HEK293 (cell line): ENCODE data around the gene EYS.

Experiments used
- CTCF ChIA-PET: fragments of 350-600 bp; formaldehyde crosslinking; extraction: SDS; loops from one replicate; lab custom pipeline; 2021; ENCODE audit warnings: antibody characterized with exemption; lab: Yijun Ruan, JAX
- POLR2A ChIA-PET: fragments of 300-600 bp; formaldehyde crosslinking; extraction: SDS; loops from one replicate; lab custom pipeline; 2020; ENCODE audit warnings: antibody characterized with exemption, inconsistent platforms; lab: Yijun Ruan, JAX
- H3K27ac ChIP-seq: fragments of 200-500 bp; sonication (Bioruptor generic); 2 replicates; pipeline ENCODE4 v1.5.1; 2014; ENCODE audit warnings: low read depth, low read length, control low read depth, inconsistent platforms; ENCODE audit errors: extremely low read depth
- H3K36me3 ChIP-seq, 2 experiments: fragments of 200-500 bp in 1 of 2; sonication (Bioruptor generic) in 1 of 2; 1 replicate in 1 of 2; 2 replicates in 1 of 2; pipeline ENCODE4 v1.5.1; 2014 to 2017; ENCODE audit warnings: inconsistent platforms in 2 of 2, low read length in 2 of 2; ENCODE audit not compliant: control insufficient read depth in 2 of 2, insufficient read depth in 1 of 2
- H3K4me1 ChIP-seq: fragments of 200-500 bp; sonication (Bioruptor generic); 2 replicates; pipeline ENCODE4 v1.5.1; 2014; ENCODE audit warnings: mild to moderate bottlenecking, low read length, inconsistent platforms; ENCODE audit not compliant: control insufficient read depth, insufficient read depth
- H3K4me3 ChIP-seq: 2 replicates; pipeline ENCODE4 v1.5.1; 2011; ENCODE audit warnings: low read depth, mild to moderate bottlenecking, control low read depth, low read length, moderate library complexity
- H3K9me3 ChIP-seq: fragments of 200-500 bp; sonication (Bioruptor generic); 2 replicates; pipeline ENCODE4 v1.5.1; 2014; ENCODE audit warnings: low read depth, low read length, inconsistent platforms; ENCODE audit not compliant: control insufficient read depth, insufficient read depth
- IKZF3 ChIP-seq: fragments of 450-650 bp; IDR thresholded peaks from 2 replicates; pipeline ENCODE4 v1.5.0; 2018; ENCODE audit warnings: missing biosample characterization, mild to moderate bottlenecking, missing genetic modification characterization, moderate library complexity
- ZFP69B ChIP-seq: fragments of 450-650 bp; formaldehyde crosslinking; IDR thresholded peaks from 2 replicates; pipeline ENCODE4 v1.5.1; 2016; ENCODE audit warnings: missing biosample characterization, missing genetic modification characterization
- ZNF155 ChIP-seq: fragments of 450-650 bp; formaldehyde crosslinking; IDR thresholded peaks from 2 replicates; pipeline ENCODE4 v1.5.1; 2016; ENCODE audit warnings: missing biosample characterization, missing genetic modification characterization
- ZNF157 ChIP-seq: fragments of 450-650 bp; formaldehyde crosslinking; IDR thresholded peaks from 2 replicates; pipeline ENCODE4 v1.5.1; 2016; ENCODE audit warnings: missing biosample characterization, missing genetic modification characterization
- ZNF202 ChIP-seq: fragments of 450-650 bp; formaldehyde crosslinking; IDR thresholded peaks from 2 replicates; pipeline ENCODE4 v1.5.1; 2016; ENCODE audit warnings: missing biosample characterization, missing genetic modification characterization, borderline replicate concordance
- ZNF211 ChIP-seq: fragments of 450-650 bp; formaldehyde crosslinking; IDR thresholded peaks from 2 replicates; pipeline ENCODE4 v1.5.1; 2016; ENCODE audit warnings: low read depth, missing biosample characterization, missing genetic modification characterization
- ZNF302 ChIP-seq: fragments of 450-650 bp; formaldehyde crosslinking; IDR thresholded peaks from 2 replicates; pipeline ENCODE4 v1.5.1; 2016; ENCODE audit warnings: missing biosample characterization, missing genetic modification characterization, low read depth
- ZNF664 ChIP-seq: fragments of 450-650 bp; formaldehyde crosslinking; IDR thresholded peaks from 2 replicates; pipeline ENCODE4 v1.5.1; 2016; ENCODE audit warnings: missing biosample characterization, missing genetic modification characterization
- ZNF701 ChIP-seq: fragments of 450-650 bp; formaldehyde crosslinking; IDR thresholded peaks from 2 replicates; pipeline ENCODE4 v1.5.1; 2016; ENCODE audit warnings: missing biosample characterization, missing genetic modification characterization
- ZNF830 ChIP-seq: fragments of 450-650 bp; IDR thresholded peaks from 2 replicates; pipeline ENCODE4 v1.5.0; 2018; ENCODE audit warnings: missing biosample characterization, missing genetic modification characterization, low read depth, mild to moderate bottlenecking, moderate library complexity
- ZSCAN30 ChIP-seq: fragments of 450-650 bp; IDR thresholded peaks from 2 replicates; pipeline ENCODE4 v1.5.1; 2018; ENCODE audit warnings: missing biosample characterization, mild to moderate bottlenecking, missing genetic modification characterization, moderate library complexity
- ZXDB ChIP-seq: fragments of 450-650 bp; formaldehyde crosslinking; IDR thresholded peaks from 2 replicates; pipeline ENCODE4 v1.5.1; 2016; ENCODE audit warnings: missing biosample characterization, missing genetic modification characterization
- TF ChIP-seq, protein P1 (sequence below): fragments of 450-650 bp; formaldehyde crosslinking; IDR thresholded peaks from 2 replicates; pipeline ENCODE4 v1.5.1; 2016; ENCODE audit warnings: missing biosample characterization, missing genetic modification characterization
- TF ChIP-seq, protein P2 (sequence below): fragments of 450-650 bp; formaldehyde crosslinking; IDR thresholded peaks from 2 replicates; pipeline ENCODE4 v1.5.1; 2016; ENCODE audit warnings: missing biosample characterization, missing genetic modification characterization
- TF ChIP-seq, protein P3 (sequence below): fragments of 450-650 bp; formaldehyde crosslinking; IDR thresholded peaks from 2 replicates; pipeline ENCODE4 v1.5.1; 2016; ENCODE audit warnings: missing biosample characterization, missing genetic modification characterization
- TF ChIP-seq, protein P4 (sequence below): fragments of 450-650 bp; IDR thresholded peaks from 2 replicates; pipeline ENCODE4 v1.5.1; 2018; ENCODE audit warnings: missing biosample characterization, missing genetic modification characterization
- TF ChIP-seq, protein P5 (sequence below): fragments of 450-650 bp; formaldehyde crosslinking; IDR thresholded peaks from 2 replicates; pipeline ENCODE4 v1.5.1; 2016; ENCODE audit warnings: missing biosample characterization, missing genetic modification characterization
- TF ChIP-seq, protein P6 (sequence below): fragments of 450-650 bp; formaldehyde crosslinking; IDR thresholded peaks from 2 replicates; pipeline ENCODE4 v1.5.1; 2016; ENCODE audit warnings: missing biosample characterization, missing genetic modification characterization, borderline replicate concordance
- TF ChIP-seq, protein P7 (sequence below): fragments of 450-650 bp; formaldehyde crosslinking; optimal IDR thresholded peaks from 2 replicates; pipeline ENCODE3; 2016; ENCODE audit warnings: missing biosample characterization, mild to moderate bottlenecking, missing genetic modification characterization
- TF ChIP-seq, protein P8 (sequence below): fragments of 450-650 bp; formaldehyde crosslinking; IDR thresholded peaks from 2 replicates; pipeline ENCODE4 v1.5.1; 2016; ENCODE audit warnings: missing biosample characterization, missing genetic modification characterization

The EYS gene

DNA sequence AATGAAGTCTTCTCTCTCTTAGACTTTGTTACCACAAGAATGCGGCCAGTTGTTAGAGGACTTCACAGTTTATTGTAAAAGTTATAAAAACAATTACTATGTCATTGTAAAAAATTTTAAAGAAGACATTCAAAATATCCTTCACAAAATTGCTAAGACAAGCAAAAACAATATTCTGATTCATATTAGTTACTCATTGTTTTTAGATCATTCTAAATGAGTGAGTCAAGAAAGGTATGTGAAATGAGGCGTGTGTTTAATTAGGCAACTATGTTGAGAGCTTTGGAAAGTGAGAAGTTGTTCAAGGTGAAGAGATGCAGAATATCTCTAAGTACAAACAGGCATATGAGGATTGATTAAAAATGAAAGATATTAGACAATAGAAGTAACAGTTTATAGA lies 875.3 kb downstream of the EYS start:
- CTCF ChIA-PET = no interaction called here
- Histone ChIP-seq H3K4me3 (no peak overlapping the region), H3K4me1 (no peaks in the 10 kb centered on the region), H3K36me3 (no peaks in the 10 kb centered on the region), H3K27ac (no peak overlapping the region), H3K9me3 (no peaks in the 10 kb centered on the region)
- TF ChIP-seq ZFP69B (tag by site-specific recombination) (no peak), ZNF664 (tag by site-specific recombination) (no peak), ZNF157 (tag by site-specific recombination) (no peak), ZXDB (tag by site-specific recombination) (no peak), ZNF155 (tag by site-specific recombination) (no peak), ZNF202 (tag by site-specific recombination) (no peak), ZNF211 (no peak), ZNF830 (tag by site-specific recombination) (no peak), ZSCAN30 (tag by site-specific recombination) (no peak), ZNF701 (tag by site-specific recombination) (no peak), IKZF3 (tag by site-specific recombination) (no peak), ZNF302 (tag by site-specific recombination) (no peak)
- TF ChIP-seq, protein P1, sequence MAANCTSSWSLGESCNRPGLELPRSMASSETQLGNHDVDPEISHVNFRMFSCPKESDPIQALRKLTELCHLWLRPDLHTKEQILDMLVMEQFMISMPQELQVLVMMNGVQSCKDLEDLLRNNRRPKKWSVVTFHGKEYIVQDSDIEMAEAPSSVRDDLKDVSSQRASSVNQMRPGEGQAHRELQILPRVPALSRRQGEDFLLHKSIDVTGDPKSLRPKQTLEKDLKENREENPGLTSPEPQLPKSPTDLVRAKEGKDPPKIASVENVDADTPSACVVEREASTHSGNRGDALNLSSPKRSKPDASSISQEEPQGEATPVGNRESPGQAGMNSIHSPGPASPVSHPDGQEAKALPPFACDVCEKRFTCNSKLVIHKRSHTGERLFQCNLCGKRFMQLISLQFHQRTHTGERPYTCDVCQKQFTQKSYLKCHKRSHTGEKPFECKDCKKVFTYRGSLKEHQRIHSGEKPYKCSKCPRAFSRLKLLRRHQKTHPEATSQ (tag by site-specific recombination) = no peak
- TF ChIP-seq, protein P2, sequence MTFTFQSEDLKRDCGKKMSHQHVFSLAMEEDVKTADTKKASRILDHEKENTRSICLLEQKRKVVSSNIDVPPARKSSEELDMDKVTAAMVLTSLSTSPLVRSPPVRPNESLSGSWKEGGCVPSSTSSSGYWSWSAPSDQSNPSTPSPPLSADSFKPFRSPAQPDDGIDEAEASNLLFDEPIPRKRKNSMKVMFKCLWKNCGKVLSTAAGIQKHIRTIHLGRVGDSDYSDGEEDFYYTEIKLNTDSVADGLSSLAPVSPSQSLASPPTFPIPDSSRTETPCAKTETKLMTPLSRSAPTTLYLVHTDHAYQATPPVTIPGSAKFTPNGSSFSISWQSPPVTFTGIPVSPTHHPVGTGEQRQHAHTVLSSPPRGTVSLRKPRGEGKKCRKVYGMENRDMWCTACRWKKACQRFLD (tag by site-specific recombination) = no peak
- TF ChIP-seq, protein P3, sequence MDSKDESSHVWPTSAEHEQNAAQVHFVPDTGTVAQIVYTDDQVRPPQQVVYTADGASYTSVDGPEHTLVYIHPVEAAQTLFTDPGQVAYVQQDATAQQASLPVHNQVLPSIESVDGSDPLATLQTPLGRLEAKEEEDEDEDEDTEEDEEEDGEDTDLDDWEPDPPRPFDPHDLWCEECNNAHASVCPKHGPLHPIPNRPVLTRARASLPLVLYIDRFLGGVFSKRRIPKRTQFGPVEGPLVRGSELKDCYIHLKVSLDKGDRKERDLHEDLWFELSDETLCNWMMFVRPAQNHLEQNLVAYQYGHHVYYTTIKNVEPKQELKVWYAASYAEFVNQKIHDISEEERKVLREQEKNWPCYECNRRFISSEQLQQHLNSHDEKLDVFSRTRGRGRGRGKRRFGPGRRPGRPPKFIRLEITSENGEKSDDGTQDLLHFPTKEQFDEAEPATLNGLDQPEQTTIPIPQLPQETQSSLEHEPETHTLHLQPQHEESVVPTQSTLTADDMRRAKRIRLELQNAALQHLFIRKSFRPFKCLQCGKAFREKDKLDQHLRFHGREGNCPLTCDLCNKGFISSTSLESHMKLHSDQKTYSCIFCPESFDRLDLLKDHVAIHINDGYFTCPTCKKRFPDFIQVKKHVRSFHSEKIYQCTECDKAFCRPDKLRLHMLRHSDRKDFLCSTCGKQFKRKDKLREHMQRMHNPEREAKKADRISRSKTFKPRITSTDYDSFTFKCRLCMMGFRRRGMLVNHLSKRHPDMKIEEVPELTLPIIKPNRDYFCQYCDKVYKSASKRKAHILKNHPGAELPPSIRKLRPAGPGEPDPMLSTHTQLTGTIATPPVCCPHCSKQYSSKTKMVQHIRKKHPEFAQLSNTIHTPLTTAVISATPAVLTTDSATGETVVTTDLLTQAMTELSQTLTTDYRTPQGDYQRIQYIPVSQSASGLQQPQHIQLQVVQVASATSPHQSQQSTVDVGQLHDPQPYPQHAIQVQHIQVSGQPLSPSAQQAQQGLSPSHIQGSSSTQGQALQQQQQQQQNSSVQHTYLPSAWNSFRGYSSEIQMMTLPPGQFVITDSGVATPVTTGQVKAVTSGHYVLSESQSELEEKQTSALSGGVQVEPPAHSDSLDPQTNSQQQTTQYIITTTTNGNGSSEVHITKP (tag by site-specific recombination) = no peak
- TF ChIP-seq, protein P4, sequence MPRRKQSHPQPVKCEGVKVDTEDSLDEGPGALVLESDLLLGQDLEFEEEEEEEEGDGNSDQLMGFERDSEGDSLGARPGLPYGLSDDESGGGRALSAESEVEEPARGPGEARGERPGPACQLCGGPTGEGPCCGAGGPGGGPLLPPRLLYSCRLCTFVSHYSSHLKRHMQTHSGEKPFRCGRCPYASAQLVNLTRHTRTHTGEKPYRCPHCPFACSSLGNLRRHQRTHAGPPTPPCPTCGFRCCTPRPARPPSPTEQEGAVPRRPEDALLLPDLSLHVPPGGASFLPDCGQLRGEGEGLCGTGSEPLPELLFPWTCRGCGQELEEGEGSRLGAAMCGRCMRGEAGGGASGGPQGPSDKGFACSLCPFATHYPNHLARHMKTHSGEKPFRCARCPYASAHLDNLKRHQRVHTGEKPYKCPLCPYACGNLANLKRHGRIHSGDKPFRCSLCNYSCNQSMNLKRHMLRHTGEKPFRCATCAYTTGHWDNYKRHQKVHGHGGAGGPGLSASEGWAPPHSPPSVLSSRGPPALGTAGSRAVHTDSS (tag by site-specific recombination) = no peak
- TF ChIP-seq, protein P5, sequence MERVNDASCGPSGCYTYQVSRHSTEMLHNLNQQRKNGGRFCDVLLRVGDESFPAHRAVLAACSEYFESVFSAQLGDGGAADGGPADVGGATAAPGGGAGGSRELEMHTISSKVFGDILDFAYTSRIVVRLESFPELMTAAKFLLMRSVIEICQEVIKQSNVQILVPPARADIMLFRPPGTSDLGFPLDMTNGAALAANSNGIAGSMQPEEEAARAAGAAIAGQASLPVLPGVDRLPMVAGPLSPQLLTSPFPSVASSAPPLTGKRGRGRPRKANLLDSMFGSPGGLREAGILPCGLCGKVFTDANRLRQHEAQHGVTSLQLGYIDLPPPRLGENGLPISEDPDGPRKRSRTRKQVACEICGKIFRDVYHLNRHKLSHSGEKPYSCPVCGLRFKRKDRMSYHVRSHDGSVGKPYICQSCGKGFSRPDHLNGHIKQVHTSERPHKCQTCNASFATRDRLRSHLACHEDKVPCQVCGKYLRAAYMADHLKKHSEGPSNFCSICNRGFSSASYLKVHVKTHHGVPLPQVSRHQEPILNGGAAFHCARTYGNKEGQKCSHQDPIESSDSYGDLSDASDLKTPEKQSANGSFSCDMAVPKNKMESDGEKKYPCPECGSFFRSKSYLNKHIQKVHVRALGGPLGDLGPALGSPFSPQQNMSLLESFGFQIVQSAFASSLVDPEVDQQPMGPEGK (tag by site-specific recombination) = no peak
- TF ChIP-seq, protein P6, sequence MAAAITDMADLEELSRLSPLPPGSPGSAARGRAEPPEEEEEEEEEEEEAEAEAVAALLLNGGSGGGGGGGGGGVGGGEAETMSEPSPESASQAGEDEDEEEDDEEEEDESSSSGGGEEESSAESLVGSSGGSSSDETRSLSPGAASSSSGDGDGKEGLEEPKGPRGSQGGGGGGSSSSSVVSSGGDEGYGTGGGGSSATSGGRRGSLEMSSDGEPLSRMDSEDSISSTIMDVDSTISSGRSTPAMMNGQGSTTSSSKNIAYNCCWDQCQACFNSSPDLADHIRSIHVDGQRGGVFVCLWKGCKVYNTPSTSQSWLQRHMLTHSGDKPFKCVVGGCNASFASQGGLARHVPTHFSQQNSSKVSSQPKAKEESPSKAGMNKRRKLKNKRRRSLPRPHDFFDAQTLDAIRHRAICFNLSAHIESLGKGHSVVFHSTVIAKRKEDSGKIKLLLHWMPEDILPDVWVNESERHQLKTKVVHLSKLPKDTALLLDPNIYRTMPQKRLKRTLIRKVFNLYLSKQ (tag by site-specific recombination) = no peak
- TF ChIP-seq, protein P7, sequence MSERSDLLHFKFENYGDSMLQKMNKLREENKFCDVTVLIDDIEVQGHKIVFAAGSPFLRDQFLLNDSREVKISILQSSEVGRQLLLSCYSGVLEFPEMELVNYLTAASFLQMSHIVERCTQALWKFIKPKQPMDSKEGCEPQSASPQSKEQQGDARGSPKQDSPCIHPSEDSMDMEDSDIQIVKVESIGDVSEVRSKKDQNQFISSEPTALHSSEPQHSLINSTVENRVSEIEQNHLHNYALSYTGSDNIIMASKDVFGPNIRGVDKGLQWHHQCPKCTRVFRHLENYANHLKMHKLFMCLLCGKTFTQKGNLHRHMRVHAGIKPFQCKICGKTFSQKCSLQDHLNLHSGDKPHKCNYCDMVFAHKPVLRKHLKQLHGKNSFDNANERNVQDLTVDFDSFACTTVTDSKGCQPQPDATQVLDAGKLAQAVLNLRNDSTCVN = no peak
- TF ChIP-seq, protein P8, sequence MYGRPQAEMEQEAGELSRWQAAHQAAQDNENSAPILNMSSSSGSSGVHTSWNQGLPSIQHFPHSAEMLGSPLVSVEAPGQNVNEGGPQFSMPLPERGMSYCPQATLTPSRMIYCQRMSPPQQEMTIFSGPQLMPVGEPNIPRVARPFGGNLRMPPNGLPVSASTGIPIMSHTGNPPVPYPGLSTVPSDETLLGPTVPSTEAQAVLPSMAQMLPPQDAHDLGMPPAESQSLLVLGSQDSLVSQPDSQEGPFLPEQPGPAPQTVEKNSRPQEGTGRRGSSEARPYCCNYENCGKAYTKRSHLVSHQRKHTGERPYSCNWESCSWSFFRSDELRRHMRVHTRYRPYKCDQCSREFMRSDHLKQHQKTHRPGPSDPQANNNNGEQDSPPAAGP (tag by site-specific recombination) = no peak
- POLR2A ChIA-PET = no interaction called here
